GM21526 (cell line): ENCODE measurements around the gene SUGCT.
"Not testable (repeated sequence)": the region's sequence is repeated elsewhere in the genome, so short reads cannot be mapped to it uniquely, and the experiment has no call there.

Source experiments
- ATAC-seq: cut with Tn5 transposase; IDR thresholded peaks from one replicate; pipeline ENCODE4 v1.9.1; 2021; ENCODE audit warnings: moderate library complexity; ENCODE audit not compliant: unreplicated experiment, low FRiP score

The SUGCT gene

GRCh38 chr7:40137563-40137962 is 2.8 kb downstream of the SUGCT start:
- ATAC-seq, result no peak

- no peak for ATAC-seq
Observed at GRCh38 chr7:40138973-40139372, 4.2 kb downstream of the SUGCT start.

GRCh38 chr7:40139891-40140290 is 5.1 kb downstream of the SUGCT start:
- not testable (repeated sequence) for ATAC-seq

- ATAC-seq, result not testable (repeated sequence)
Observed at GRCh38 chr7:40141916-40142315, 7.1 kb downstream of the SUGCT start.

- not testable (repeated sequence) for ATAC-seq
Observed at GRCh38 chr7:40145596-40146130, 10.9 kb downstream of the SUGCT start.

GRCh38 chr7:40147371-40148246 is 12.8 kb downstream of the SUGCT start:
- no peak for ATAC-seq

GRCh38 chr7:40148247-40148580 is 13.4 kb downstream of the SUGCT start:
- ATAC-seq, result not testable (repeated sequence)

- no peak for ATAC-seq
Observed at GRCh38 chr7:40148671-40149070, 13.9 kb downstream of the SUGCT start.

- no peak for ATAC-seq
Observed at GRCh38 chr7:40151504-40151903, 16.7 kb downstream of the SUGCT start.

GRCh38 chr7:40156988-40157387 is 22.2 kb downstream of the SUGCT start:
- ATAC-seq, result no peak

GRCh38 chr7:40162516-40162915 is 27.7 kb downstream of the SUGCT start:
- no peak for ATAC-seq

- no peak for ATAC-seq
Observed at GRCh38 chr7:40165216-40165615, 30.4 kb downstream of the SUGCT start.

GRCh38 chr7:40167291-40167690 is 32.5 kb downstream of the SUGCT start:
- ATAC-seq, result no peak

- ATAC-seq, result not testable (repeated sequence)
Observed at GRCh38 chr7:40168266-40168665, 33.5 kb downstream of the SUGCT start.

- not testable (repeated sequence) for ATAC-seq
Observed at GRCh38 chr7:40173121-40173520, 38.3 kb downstream of the SUGCT start.

- ATAC-seq, result not testable (repeated sequence)
Observed at GRCh38 chr7:40175256-40175655, 40.5 kb downstream of the SUGCT start.

- ATAC-seq, result no peak
Observed at GRCh38 chr7:40175725-40176510, 41.1 kb downstream of the SUGCT start.

GRCh38 chr7:40177071-40177470 is 42.3 kb downstream of the SUGCT start:
- no peak for ATAC-seq

- ATAC-seq, result no peak
Observed at GRCh38 chr7:40182452-40182851, 47.6 kb downstream of the SUGCT start.

GRCh38 chr7:40186586-40186985 is 51.8 kb downstream of the SUGCT start:
- no peak for ATAC-seq

- no peak for ATAC-seq
Observed at GRCh38 chr7:40192036-40192435, 57.2 kb downstream of the SUGCT start.
